ENCODE data around the gene MAMLD1. TPM values are rescaled to one million over a fixed set of nuclear protein-coding genes. Genes with fewer than 3 reads are reported as not detected.

MAMLD1 gene
- total RNA-seq, 4 donors from 2014 or later: 0.20 to 1.2 (median 0.95) TPM; not detected in 1

- Histone ChIP-seq H3K9me3 (no peaks in the 10 kb centered on the region), H3K27me3 (no peaks in the 10 kb centered on the region), H3K36me3 (no peaks in the 10 kb centered on the region), H3K4me3 (no peak overlapping the region), H3K27ac (no peak overlapping the region), H3K4me1 (no peaks in the 10 kb centered on the region)
- 71% methylated on average over 2 of the region's 2 CpGs; no CpG with 5 or more reads in 1 of the 2 donors for WGBS, 2 donors (ENCODE audit: low coverage in 1 of 2)
- in situ Hi-C loops (cut with MboI; ENCODE audit: low pct_ligation_motif_present in 1 of 4, low pct_unique_long_range_greater_than_20kb in 1 of 4, low sequenced_read_pairs in 3 of 4): no loop called here
- TF ChIP-seq POLR2AphosphoS5 (IDR thresholded peaks at IDR 0.05) (no peak), EP300 (IDR thresholded peaks at IDR 0.05; ENCODE audit: low read depth) (no peak), CTCF (IDR thresholded peaks at IDR 0.05) (no peak), POLR2A (IDR thresholded peaks at IDR 0.05) (no peak)
- DNase-seq: no peak
- intact Hi-C loops (cut with DNase I; ENCODE audit: low total_unique reads): no loop called here
Observed at GRCh38 chrX:150410513-150410912, 47.4 kb downstream of the MAMLD1 start.

DNA sequence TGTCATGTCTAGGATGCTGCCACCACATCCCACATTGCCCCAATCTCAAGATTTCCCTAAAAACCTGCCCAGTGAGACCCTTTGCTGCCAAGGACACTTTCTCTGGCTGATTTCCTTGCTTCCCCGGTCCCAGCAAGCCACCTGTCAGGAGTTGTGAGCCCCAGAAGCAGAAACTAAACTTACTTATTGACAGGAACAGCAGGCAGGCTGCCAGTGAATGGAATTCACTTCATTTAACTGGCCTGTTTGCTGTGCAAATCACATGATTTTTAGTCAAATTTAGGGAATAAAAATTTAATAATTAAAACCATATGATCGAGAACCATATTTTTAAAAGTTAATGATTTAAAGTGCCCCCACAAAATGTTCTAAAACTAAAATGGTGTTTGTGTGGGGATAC lies 48.5 kb downstream of the MAMLD1 start:
- no peaks in the 10 kb centered on the region for H3K4me1 ChIP-seq
- no peaks in the 10 kb centered on the region for H3K9me3 ChIP-seq
- H3K27me3 ChIP-seq: no peaks in the 10 kb centered on the region
- no peak overlapping the region for H3K4me3 ChIP-seq
- in situ Hi-C loops (cut with MboI; ENCODE audit: low pct_ligation_motif_present in 1 of 4, low pct_unique_long_range_greater_than_20kb in 1 of 4, low sequenced_read_pairs in 3 of 4): no loop called here
- H3K27ac ChIP-seq: no peak overlapping the region
- no peaks in the 10 kb centered on the region for H3K36me3 ChIP-seq
- intact Hi-C loops (cut with DNase I; ENCODE audit: low total_unique reads): no loop called here
- no peak for DNase-seq
- 48% methylated on average over 2 of the region's 2 CpGs; no CpG with 5 or more reads in 1 of the 2 donors for WGBS, 2 donors (ENCODE audit: low coverage in 1 of 2)
- TF ChIP-seq POLR2AphosphoS5 (IDR thresholded peaks at IDR 0.05): no peak
- TF ChIP-seq POLR2A (IDR thresholded peaks at IDR 0.05): no peak
- no peak for TF ChIP-seq CTCF (IDR thresholded peaks at IDR 0.05)
- no peak for TF ChIP-seq EP300 (IDR thresholded peaks at IDR 0.05; ENCODE audit: low read depth)

DNA sequence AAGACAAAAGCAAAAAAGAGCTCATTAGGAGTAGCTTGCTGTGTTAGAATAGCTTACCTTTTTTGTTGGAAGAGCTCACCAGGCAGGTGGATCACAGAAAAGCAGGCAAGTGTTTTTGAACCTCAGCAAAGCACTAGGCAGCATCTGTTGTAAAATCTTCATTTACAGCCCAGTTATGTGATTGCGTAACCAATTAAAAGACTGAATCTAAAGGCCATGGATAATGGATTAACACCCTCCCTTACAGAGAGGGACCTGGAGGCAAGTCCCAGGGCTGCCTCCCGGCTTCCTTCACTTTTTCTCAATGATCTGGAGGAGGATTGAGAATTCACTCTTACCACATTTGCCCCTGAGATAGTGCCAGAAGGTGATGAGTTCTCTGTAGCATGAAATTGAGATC lies 51.1 kb downstream of the MAMLD1 start:
- no peak overlapping the region for H3K27ac ChIP-seq
- WGBS, 2 donors (ENCODE audit: low coverage in 1 of 2): 74% methylated on average over 2 of the region's 2 CpGs; no CpG with 5 or more reads in 1 of the 2 donors
- no peak overlapping the region for H3K4me3 ChIP-seq
- no peaks in the 10 kb centered on the region for H3K4me1 ChIP-seq
- TF ChIP-seq POLR2AphosphoS5 (IDR thresholded peaks at IDR 0.05) (no peak), POLR2A (IDR thresholded peaks at IDR 0.05) (no peak), CTCF (IDR thresholded peaks at IDR 0.05) (no peak), EP300 (IDR thresholded peaks at IDR 0.05; ENCODE audit: low read depth) (no peak)
- intact Hi-C loops (cut with DNase I; ENCODE audit: low total_unique reads) (no loop called here), in situ Hi-C loops (cut with MboI; ENCODE audit: low pct_ligation_motif_present in 1 of 4, low pct_unique_long_range_greater_than_20kb in 1 of 4, low sequenced_read_pairs in 3 of 4) (no loop called here)
- H3K9me3 ChIP-seq: no peaks in the 10 kb centered on the region
- H3K36me3 ChIP-seq: no peaks in the 10 kb centered on the region
- H3K27me3 ChIP-seq: no peaks in the 10 kb centered on the region
- DNase-seq: no peak

GRCh38 chrX:150416469-150416868 lies 53.4 kb downstream of the MAMLD1 start:
- 86% methylated on average over 6 of the region's 6 CpGs; no CpG with 5 or more reads in 1 of the 2 donors for WGBS, 2 donors (ENCODE audit: low coverage in 1 of 2)
- intact Hi-C loops (cut with DNase I; ENCODE audit: low total_unique reads): no loop called here
- no peaks in the 10 kb centered on the region for H3K9me3 ChIP-seq
- no peaks in the 10 kb centered on the region for H3K4me1 ChIP-seq
- no peaks in the 10 kb centered on the region for H3K36me3 ChIP-seq
- no peak overlapping the region for H3K4me3 ChIP-seq
- H3K27ac ChIP-seq: no peak overlapping the region
- no peak for TF ChIP-seq POLR2A (IDR thresholded peaks at IDR 0.05)
- TF ChIP-seq EP300 (IDR thresholded peaks at IDR 0.05; ENCODE audit: low read depth): no peak
- no peak for TF ChIP-seq POLR2AphosphoS5 (IDR thresholded peaks at IDR 0.05)
- no peak for TF ChIP-seq CTCF (IDR thresholded peaks at IDR 0.05)
- DNase-seq: no peak
- H3K27me3 ChIP-seq: no peaks in the 10 kb centered on the region
- in situ Hi-C loops (cut with MboI; ENCODE audit: low pct_ligation_motif_present in 1 of 4, low pct_unique_long_range_greater_than_20kb in 1 of 4, low sequenced_read_pairs in 3 of 4): no loop called here

All from transverse colon (tissue), 4 donors.